ENCODE results near the gene ACOT7.

Gene ACOT7

DNA sequence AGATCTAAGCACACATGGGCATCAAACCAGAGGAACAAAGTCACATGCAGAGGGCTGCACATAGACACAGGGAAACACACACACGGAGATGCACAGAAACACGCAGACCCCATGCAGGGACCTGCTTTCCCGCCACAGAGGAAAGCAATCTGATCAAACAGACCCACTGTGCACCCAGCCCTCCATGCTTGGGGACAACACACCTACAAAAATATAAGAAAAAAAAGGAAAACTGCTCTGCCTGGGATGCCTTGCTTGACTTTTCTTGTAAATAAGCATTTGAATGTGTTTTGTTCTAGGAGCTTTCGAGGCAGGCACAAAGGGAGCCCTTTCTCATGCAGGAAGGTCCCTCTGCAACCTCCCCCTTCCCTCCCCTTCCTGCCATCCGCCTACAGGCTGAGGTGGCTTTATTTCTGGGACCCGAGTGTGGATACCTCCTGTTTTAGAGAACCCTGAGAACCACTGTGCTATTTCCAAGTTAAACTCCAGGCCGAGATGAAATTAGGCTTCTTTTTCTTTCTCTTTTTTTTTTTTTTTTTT, 154.3 kb downstream of the ACOT7 start:
- no peak for DNase-seq (ENCODE audit: extremely low read depth, low read depth)
- TF ChIP-seq, protein P1, sequence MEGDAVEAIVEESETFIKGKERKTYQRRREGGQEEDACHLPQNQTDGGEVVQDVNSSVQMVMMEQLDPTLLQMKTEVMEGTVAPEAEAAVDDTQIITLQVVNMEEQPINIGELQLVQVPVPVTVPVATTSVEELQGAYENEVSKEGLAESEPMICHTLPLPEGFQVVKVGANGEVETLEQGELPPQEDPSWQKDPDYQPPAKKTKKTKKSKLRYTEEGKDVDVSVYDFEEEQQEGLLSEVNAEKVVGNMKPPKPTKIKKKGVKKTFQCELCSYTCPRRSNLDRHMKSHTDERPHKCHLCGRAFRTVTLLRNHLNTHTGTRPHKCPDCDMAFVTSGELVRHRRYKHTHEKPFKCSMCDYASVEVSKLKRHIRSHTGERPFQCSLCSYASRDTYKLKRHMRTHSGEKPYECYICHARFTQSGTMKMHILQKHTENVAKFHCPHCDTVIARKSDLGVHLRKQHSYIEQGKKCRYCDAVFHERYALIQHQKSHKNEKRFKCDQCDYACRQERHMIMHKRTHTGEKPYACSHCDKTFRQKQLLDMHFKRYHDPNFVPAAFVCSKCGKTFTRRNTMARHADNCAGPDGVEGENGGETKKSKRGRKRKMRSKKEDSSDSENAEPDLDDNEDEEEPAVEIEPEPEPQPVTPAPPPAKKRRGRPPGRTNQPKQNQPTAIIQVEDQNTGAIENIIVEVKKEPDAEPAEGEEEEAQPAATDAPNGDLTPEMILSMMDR (IDR thresholded peaks at IDR 0.05; ENCODE audit: low read depth, low read length) = no peak

DNA sequence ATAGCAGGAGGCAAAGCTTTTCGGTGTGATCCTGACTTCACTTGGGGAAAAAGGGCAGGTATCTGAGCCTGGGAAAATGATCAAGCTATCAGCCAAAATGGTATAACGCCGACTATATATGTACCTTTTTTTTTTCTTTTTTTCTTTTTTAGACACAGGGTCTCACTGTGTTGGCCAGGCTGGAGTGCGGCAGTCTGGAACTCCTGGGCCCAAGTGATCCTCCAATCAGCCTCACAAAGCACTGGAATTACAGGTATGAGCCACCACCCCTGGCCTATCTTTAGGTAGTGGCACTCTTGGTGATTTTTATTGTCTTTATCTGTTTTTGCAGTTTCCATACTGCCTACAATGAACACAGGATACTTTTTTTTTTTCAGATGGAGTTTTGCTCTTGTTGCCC, 156.5 kb downstream of the ACOT7 start:
- TF ChIP-seq, protein P1 (IDR thresholded peaks at IDR 0.05; ENCODE audit: low read depth, low read length) = no peak
- DNase-seq (ENCODE audit: extremely low read depth, low read depth) = no peak

DNA sequence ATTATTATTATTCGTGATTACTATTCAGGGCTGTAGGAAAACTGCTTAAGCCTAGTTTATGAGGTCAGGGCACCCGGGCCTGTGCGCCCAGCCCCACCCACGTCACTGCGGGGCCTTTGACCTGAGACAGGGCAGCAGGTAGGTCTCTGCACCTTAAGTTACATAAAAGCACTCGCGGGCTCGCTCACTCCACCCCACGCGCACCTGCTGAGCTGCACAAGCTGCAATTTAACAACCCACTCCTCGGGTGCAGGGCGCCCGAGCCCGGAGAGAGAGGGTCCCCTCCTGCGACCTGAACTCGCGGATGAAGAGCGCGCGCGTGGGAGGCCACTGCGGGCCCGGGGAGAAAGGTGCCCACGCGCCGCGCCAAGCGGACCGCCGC, 158.3 kb downstream of the ACOT7 start:
- TF ChIP-seq, protein P1 (IDR thresholded peaks at IDR 0.05; ENCODE audit: low read depth, low read length) = no peak
- no peak for DNase-seq (ENCODE audit: extremely low read depth, low read depth)

DNA sequence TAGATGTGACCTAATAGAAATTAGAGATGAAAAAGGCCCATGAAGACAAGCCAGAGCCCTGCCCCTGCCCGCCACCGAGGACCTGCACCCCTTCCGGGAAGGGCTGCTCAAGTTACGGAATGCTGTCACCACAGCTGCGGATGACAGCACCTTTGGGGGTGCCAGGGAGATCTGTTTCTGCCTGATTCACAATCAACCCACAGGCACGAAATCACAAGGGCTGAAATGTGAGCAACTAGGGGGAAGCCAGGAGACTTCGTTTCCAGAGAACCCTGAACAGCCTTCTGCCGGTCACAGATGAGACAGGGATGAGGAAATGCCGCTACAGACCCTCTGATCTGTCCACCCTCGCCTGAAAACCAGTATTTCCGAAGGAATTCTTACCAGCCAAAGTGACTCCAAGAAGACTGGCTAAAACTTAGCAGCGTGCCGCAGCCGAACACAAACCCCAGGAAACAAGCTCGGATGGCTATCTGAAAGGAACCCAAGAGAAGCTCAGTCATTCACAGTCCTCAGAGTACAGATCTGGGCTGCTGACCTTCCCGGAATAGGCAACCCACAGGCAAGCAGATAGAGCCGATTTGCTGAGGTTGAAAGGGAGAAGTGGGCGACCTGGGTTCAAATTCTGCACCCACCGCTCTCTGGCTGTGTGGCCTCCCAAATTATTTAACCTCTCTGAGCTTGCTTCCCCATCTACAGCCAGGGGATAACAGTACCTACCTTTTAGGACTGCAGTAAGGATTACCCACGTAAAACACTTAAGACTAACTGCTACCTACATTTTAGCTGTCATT, 158.9 kb downstream of the ACOT7 start:
- no peak for DNase-seq (ENCODE audit: extremely low read depth, low read depth)
- TF ChIP-seq, protein P1 (IDR thresholded peaks at IDR 0.05; ENCODE audit: low read depth, low read length) = no peak

DNA sequence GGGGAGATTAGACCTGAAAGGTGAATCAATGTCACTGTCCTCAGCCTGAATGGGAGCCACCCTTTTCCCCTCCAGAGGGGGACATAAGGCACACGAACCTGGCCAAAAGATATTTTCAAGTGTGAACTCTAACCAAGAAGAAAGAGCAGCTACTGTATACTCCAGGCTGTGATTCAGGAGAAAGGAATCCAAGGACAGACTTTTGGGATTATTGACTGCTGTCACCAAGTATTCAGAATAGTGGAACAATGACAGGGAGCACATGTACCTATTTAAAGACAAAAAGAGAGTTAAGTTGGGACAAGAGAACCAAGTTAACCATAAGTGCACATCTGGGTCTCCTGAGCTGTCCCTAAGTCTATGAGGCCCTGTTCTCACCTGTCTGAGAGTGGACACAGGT, 160.2 kb downstream of the ACOT7 start:
- DNase-seq (ENCODE audit: extremely low read depth, low read depth) = no peak

DNA sequence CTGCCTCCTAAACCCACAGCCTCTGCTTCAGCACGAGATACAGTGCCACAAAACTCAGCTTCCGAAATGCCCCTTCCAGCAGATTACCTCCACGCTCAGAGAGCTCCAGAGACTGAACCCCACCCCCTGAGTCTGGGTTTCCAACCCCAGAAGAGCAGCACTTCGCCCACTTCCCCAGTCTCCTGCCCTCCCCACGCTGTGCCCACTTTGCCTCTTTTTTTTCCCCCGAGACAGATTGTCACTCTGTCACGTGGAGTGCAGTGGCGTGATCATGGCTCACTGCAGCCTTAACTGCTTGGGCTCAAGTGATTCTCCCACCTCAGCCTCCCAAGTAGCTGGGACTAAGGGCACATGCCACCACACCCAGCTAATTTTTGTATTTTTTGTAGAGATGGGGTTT, 167.9 kb downstream of the ACOT7 start:
- DNase-seq (ENCODE audit: extremely low read depth, low read depth) = no peak
- TF ChIP-seq, protein P1 (IDR thresholded peaks at IDR 0.05; ENCODE audit: low read depth, low read length) = no peak

More for the DNA sequence above, 160.2 kb downstream of the ACOT7 start:
- TF ChIP-seq, protein P1 (IDR thresholded peaks at IDR 0.05; ENCODE audit: low read depth, low read length) = no peak

DNA sequence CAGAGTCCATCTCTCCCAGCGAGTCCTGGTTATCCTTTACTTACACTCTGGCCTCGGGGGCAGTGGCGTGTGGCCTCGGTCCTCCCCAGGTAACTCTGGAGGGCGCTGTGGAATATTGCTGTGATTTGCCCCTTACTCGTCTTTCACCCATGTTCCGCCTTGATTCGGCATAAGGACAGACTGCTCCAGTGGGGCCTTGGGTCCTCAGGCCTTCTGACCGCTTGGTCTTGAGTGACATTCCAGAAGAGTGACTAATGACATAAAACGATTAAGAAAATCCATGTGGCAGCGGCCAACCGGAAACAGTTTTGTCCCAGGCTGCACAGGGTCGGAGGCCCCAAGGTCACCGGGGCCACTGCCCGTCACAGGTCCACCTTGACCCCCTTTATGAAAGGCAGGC, 168.8 kb downstream of the ACOT7 start:
- TF ChIP-seq, protein P1 (IDR thresholded peaks at IDR 0.05; ENCODE audit: low read depth, low read length) = no peak
- no peak for DNase-seq (ENCODE audit: extremely low read depth, low read depth)
